Measurements from ENCODE around the gene TMC4.
"Not testable (repeated sequence)": the region's sequence is repeated elsewhere in the genome, so short reads cannot be mapped to it uniquely, and the experiment has no call there.

Gene TMC4

GRCh38 chr19:54179921-54180461 is 7.0 kb upstream of the TMC4 start:
- DNase-seq (ENCODE audit: low read depth in 2 of 2): no peak

GRCh38 chr19:54179262-54179852 is 6.4 kb upstream of the TMC4 start:
- DNase-seq (ENCODE audit: low read depth in 2 of 2): no peak

- no peak for DNase-seq (ENCODE audit: low read depth in 2 of 2)
Observed at GRCh38 chr19:54178581-54179261, 5.8 kb upstream of the TMC4 start.

- no peak for DNase-seq (ENCODE audit: low read depth in 2 of 2)
Observed at GRCh38 chr19:54173951-54174834, 1.2 kb upstream of the TMC4 start.

- no peak for DNase-seq (ENCODE audit: low read depth in 2 of 2)
Observed at GRCh38 chr19:54173359-54173699, 369 bp upstream of the TMC4 start.

- DNase-seq (ENCODE audit: low read depth in 2 of 2): not testable (repeated sequence)
Observed at GRCh38 chr19:54171736-54172431, 1.1 kb downstream of the TMC4 start.

- no peak for DNase-seq (ENCODE audit: low read depth in 2 of 2)
Observed at GRCh38 chr19:54169149-54169740, 3.7 kb downstream of the TMC4 start.

GRCh38 chr19:54168174-54168917 is 4.6 kb downstream of the TMC4 start:
- peak; percentile 80 to 83 for DNase-seq (ENCODE audit: low read depth in 2 of 2)

- DNase-seq (ENCODE audit: low read depth in 2 of 2): no peak
Observed at GRCh38 chr19:54165222-54165621, 7.7 kb downstream of the TMC4 start.

GRCh38 chr19:54164369-54165068 is 8.4 kb downstream of the TMC4 start:
- DNase-seq (ENCODE audit: low read depth in 2 of 2): peak; percentile 48 to 60

GRCh38 chr19:54162884-54163283 is 10.1 kb downstream of the TMC4 start:
- DNase-seq (ENCODE audit: low read depth in 2 of 2): no peak

GRCh38 chr19:54162241-54162805 is 10.6 kb downstream of the TMC4 start:
- DNase-seq (ENCODE audit: low read depth in 2 of 2): peak; percentile 66 to 70

- no peak for DNase-seq (ENCODE audit: low read depth in 2 of 2)
Observed at GRCh38 chr19:54160854-54161253, 12.1 kb downstream of the TMC4 start.

GRCh38 chr19:54160182-54160811 is 12.7 kb downstream of the TMC4 start:
- DNase-seq (ENCODE audit: low read depth in 2 of 2): no peak

- DNase-seq (ENCODE audit: low read depth in 2 of 2): peak; percentile 98
Observed at GRCh38 chr19:54159352-54160181, 13.4 kb downstream of the TMC4 start, which contains the start of gene LENG1. Gene LENG1, minus strand, starts transcription at chr19:54159721. Its CDS starts 26 bp downstream, at chr19:54159695.

GRCh38 chr19:54158812-54159351 is 14.1 kb downstream of the TMC4 start:
- no peak for DNase-seq (ENCODE audit: low read depth in 2 of 2)

- no peak for DNase-seq (ENCODE audit: low read depth in 2 of 2)
Observed at GRCh38 chr19:54156953-54157352, 16.0 kb downstream of the TMC4 start.

- no peak for DNase-seq (ENCODE audit: low read depth in 2 of 2)
Observed at GRCh38 chr19:54156490-54156889, 16.5 kb downstream of the TMC4 start.

All from stimulated activated CD8-positive, alpha-beta memory T cell treated with anti-CD3 and anti-CD28 coated beads, Interleukin-15, amount 100 ng/mL, for 48 hours (primary cell).